Stimulated activated CD8-positive, alpha-beta memory T cell treated with anti-CD3 and anti-CD28 coated beads, Interleukin-4, amount 100 ng/mL, for 24 hours (primary cell): ENCODE results near the gene SEMA4D.
"Not testable (repeated sequence)": the region's sequence is repeated elsewhere in the genome, so short reads cannot be mapped to it uniquely, and the experiment has no call there.

ENCODE experiments used
- DNase-seq: peaks from one replicate; pipeline ENCODE4 v3.0.0-alpha.2; 2020; ENCODE audit warnings: low read depth

SEMA4D gene

DNA sequence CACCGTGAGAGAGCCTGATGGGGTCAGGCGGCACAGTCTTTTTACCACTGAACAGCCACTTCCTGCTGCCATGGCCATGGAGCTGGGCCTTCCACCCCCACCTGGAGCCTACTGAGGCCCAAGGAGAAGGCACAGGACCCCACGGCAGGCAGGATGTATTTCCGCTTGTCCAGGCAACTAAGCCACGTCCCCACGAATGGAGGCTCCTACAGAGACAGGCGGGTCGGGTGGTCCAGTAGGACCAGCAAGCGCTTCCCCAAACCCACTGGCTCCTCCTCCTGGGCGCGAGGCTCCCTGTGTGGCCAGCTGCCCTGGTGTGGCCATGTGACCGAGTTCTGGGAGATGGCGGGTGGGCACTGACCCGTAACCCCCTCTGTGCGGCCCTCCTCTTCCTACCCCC lies 113.1 kb downstream of the SEMA4D start:
- no peak for DNase-seq

- no peak for DNase-seq
Observed at GRCh38 chr9:89383721-89384300, 114.1 kb downstream of the SEMA4D start.

DNA sequence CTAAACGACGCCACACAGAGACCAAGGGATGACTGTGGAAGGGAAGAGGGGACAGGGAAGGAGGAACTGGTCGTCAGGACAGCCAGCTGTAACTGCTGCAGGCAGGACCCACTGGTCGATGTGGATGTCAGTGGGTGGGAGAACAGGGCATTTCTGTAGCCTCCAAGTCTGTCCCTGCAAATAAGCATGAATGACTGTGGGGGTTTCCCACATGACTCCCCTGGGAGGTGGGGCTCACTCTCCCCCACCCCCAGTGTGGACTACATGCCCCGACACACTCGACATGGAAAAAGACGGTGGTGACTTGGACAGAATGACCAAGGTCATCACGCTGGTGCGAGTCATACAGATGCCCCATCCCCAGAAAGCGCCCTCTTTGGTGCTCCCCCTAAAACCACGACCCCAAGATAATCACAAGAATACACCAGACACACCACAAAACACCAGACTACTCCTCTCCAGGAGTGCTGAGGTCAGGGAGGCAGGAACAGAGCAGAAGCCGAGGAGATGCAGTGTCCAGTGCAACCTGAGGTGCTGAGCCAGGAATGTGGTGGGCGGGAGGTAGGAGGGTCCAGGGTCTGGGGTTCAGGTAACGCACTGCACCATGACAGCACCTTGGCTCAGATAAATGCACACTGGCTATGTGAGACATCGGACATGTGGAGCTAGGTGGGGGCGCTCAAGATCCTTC lies 114.7 kb downstream of the SEMA4D start:
- DNase-seq, result no peak

GRCh38 chr9:89382026-89382986 lies 115.6 kb downstream of the SEMA4D start:
- DNase-seq, result no peak

DNA sequence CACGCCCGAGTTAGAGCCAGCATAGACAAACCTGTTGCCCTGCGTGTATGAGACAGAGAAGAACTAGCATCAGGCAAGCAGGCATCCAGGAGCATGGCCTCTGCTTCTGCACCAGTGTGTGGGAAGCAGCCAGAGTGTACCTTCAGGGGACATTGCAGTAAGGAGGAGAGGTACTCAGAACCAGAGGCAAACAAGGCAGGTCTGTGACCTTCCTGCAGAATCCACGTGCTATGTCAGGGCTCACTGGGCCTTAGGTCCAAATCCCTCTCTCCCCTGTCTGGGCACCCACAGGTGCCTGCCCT lies 116.7 kb downstream of the SEMA4D start:
- no peak for DNase-seq

DNA sequence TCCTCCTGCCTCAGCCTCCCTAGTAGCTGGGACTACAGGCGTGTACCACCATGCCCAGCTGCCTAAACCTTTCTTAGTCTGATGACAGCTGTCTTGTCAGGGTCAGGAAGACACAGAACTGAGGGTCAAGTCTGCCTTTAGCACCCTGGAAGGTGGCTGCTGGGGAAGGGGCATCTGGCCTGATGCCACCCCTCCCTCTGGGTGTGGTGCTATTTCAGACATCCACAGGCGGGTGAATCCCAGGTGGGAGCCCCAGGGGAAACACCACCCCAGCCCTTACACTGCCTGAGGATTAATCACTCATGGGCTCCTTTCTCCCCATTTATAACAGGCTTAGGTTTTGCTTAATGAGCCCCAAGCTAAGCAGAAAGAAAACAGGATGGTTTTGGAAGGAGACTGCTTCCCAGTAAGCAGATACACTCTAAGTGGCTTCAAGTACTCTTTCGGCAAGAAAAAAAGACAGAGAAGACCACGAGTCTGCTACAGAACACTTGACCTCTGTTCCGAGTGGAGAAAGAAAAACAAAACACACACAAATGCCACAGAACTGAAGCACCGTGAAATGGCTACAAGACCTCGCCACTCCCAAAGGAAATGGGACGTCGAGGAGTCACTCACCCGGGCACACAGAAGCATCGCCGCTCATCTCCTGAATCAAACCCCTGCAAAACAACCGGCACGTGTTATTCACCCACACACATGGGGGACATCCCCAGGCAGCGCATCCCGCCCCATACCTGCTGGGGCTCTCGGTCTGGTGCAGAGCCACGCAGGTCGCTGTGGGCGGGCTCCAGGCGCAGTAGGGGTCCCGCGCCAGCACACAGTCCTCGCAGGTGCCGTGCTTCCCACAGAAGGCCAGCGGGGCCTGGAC lies 117.2 kb downstream of the SEMA4D start:
- no peak for DNase-seq

DNA sequence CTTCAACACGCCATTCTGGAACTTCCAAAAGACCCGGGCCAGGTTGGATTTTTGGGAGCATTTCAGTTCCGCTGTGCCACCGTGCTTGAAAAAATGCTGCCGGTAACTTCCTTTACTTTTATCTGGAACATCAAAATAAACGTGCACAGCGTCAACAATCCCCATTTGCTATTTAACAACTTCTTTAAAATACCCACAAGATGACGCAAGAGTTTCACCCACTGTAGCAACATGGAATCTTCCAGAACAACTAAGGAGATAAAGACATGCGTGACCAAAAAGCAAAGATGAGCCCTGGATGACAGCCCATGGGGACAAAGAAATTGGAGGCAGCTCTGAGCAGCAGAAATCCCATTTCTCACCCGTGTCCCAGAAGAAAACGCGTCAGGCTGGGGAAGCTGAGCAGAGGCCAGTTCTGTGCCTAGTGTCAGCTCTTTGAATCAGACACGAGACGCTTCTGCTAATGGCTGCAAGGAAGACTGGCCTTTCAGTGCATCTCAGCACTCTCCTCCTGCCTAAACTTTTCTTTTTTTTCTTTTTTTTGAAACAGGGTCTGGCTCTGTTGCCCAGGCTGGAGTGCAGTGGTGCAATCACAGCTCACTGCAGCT lies 118.3 kb downstream of the SEMA4D start:
- no peak for DNase-seq

GRCh38 chr9:89379031-89379430 lies 118.9 kb downstream of the SEMA4D start:
- DNase-seq, result no peak

DNA sequence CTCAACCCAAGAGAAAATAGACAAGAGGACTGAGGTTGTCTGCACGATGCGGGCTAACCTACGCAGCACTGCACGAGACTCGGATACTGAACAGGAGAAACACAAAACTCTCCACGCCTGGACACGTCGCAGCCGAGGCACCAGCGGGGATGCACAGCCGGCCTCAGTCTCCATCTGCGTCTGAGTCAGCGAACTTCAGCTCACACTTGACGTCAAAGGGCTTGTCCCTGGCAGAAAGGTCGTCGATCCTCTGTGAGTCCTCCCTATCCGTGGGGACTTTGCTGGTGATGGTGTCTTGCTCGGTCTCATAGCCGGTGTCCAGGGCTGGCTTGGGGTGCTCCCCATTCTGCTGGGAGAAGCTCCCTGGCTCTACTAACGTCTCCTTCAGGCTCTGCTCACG lies 119.4 kb downstream of the SEMA4D start:
- DNase-seq, result no peak

- no peak for DNase-seq
Observed at GRCh38 chr9:89377411-89377810, 120.5 kb downstream of the SEMA4D start.

- DNase-seq, result no peak
Observed at GRCh38 chr9:89376741-89377351, 121.1 kb downstream of the SEMA4D start.

DNA sequence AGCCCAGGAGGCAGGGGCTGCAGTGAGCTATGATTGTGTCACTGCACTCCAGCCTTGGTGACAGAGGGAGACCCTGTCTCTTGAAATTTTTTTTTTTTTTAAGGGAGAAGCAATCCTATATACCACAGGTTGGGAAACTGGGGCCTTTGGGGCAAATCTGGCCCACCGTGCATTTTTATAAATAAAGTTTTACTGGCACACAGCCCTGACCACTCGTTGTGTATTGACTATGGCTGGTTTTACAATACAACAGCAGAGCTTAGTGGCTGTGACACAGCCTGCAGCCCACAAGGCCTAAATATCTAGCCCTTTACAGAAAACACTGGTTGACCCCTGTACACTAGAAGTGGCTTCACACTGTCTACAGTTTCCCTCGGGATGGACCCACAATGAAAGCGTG lies 121.6 kb downstream of the SEMA4D start:
- DNase-seq, result no peak

- no peak for DNase-seq
Observed at GRCh38 chr9:89375191-89375760, 122.6 kb downstream of the SEMA4D start.

DNA sequence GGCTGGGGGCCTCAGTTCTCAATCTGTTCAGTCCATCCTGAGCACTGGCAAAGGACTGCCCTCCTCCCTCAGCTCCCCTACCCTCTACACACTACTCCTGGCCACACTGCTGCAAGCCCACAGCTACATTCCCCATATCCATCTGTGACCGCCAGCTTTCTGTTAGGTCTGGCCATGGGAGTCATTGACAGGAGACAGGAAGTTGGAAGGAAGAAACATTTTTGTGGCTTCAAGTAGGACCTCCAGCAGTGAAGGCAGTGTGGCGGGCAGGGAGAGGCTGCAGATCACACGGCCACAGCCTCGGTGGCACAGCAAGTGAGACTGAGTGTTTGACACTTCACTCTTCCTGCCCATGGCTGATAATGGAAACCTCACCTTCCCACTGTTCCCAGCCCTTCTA lies 123.7 kb downstream of the SEMA4D start:
- no peak for DNase-seq

GRCh38 chr9:89372979-89373378 lies 124.9 kb downstream of the SEMA4D start:
- no peak for DNase-seq

DNA sequence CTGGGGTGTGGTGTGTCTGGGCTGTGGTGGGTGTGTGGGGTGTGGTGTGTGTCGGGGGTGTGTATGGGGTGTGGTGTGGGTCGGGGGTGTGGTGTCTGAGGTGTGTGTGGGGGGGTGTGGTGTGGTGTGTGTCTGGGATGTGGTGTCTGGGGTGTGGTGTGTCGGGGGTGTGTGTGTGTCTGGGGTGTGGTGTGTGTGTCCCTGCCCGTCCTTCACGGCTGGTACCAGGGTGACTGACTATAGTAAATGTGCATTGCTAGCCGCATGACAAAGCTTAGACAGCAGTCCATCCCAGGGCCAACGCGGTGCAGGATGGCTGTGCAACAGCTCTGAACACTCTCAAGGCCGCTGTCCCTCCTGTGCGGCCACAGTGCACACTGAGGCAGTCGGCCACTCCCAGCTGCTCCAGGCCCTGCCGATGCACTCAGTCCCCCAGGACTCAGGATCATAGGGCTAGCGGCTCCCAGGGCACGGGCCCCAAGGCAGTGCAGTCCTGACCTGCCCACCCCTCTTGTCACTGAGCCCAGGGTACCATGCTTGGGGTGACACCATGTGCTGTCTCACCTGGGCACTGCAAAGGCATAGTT lies 125.6 kb downstream of the SEMA4D start:
- no peak for DNase-seq

GRCh38 chr9:89371791-89372190 lies 126.1 kb downstream of the SEMA4D start:
- DNase-seq, result not testable (repeated sequence)

DNA sequence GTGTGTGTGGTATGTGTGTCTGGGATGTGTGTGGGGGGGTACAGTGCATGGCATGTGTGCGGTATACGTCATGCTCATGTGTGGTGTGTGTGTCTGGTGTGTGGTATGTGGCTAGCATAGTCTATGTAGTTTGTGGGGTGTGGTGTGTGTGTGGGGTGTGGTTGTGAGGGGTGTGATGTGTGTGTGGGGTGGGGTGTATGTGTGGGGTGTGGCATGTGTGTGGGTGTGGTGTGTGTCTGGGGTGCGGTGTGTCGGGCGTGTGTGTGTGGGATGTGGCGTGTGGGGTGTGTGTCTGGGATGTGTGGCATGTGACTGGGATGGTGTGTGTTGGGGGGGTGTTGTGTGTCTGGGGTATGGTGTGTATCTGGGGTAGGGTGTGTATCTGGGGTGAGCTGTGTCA lies 127.3 kb downstream of the SEMA4D start:
- DNase-seq, result no peak

DNA sequence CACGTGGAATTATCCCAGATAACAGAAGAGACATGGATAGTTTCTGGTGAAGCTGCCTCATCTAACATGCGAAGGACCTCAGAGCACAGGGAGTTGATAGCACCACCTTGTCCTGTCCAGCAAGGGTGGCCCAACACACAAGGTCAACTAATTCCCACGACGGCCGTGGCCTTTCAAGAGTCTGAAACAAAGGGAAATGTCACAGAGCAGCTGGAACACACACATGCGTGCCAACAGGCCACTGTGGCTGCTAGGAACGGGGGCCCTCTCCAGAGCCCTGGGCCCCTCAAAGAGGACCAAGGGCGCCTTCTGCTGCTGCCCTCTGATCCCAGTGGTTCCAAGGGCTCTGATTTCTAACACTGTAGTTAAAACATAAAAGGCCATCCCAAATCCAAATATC lies 128.9 kb downstream of the SEMA4D start:
- DNase-seq, result no peak

- DNase-seq, result no peak
Observed at GRCh38 chr9:89368550-89368949, 129.4 kb downstream of the SEMA4D start.
